HG03196 (cell line): ENCODE data around the gene GLI3.

Experiments used
- ATAC-seq: cut with Tn5 transposase; IDR thresholded peaks from one replicate; pipeline ENCODE4 v1.9.1; 2021; ENCODE audit not compliant: unreplicated experiment

GLI3 gene

GRCh38 chr7:42107484-42108240, 129.3 kb downstream of the GLI3 start:
- no peak for ATAC-seq

DNA sequence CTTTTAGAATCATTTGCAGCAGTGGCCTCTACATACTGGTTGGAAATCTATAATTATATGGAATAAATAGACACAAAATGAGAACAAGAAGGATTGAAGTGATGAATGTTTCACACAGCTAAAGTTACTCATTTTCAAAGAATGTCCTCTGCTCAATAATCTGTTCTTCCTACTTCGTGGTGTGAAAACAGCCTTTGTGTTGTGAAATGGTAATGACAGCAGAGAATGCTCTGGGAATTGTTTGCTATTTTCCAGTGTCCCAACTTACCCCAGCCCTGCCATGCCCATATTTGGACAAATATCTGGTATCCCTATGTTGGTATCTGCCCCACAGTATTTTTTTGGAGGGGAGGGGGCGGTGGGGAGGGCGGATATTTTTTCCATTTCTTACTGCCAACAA, 130.4 kb downstream of the GLI3 start:
- ATAC-seq, result no peak

- ATAC-seq, result no peak
Measured at GRCh38 chr7:42105554-42106358, 131.3 kb downstream of the GLI3 start.

GRCh38 chr7:42104694-42105093, 132.3 kb downstream of the GLI3 start:
- no peak for ATAC-seq

GRCh38 chr7:42104231-42104630, 132.8 kb downstream of the GLI3 start:
- ATAC-seq, result no peak

GRCh38 chr7:42103456-42103855, 133.6 kb downstream of the GLI3 start:
- ATAC-seq, result no peak

GRCh38 chr7:42103020-42103419, 134.0 kb downstream of the GLI3 start:
- no peak for ATAC-seq

DNA sequence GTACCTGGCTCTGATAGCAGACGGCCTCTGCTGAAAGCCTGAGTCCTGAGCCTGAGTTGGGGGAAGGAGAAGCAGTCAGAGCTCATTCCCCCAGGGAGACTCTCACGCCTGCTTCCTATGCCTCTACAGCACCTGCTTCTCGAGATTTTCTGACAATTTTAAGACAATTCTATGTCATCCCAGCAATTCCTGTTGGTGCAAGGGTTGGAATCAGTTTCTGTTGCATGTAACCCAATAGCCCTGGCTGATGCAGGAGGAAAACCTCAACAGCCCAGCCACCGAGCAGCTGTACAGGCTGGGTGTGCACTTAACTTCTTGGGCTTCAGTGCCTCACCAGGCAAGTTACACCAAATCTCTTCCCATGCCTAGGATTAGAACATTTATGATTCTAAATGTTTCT, 134.7 kb downstream of the GLI3 start:
- no peak for ATAC-seq

GRCh38 chr7:42100156-42100508, 136.9 kb downstream of the GLI3 start:
- no peak for ATAC-seq

DNA sequence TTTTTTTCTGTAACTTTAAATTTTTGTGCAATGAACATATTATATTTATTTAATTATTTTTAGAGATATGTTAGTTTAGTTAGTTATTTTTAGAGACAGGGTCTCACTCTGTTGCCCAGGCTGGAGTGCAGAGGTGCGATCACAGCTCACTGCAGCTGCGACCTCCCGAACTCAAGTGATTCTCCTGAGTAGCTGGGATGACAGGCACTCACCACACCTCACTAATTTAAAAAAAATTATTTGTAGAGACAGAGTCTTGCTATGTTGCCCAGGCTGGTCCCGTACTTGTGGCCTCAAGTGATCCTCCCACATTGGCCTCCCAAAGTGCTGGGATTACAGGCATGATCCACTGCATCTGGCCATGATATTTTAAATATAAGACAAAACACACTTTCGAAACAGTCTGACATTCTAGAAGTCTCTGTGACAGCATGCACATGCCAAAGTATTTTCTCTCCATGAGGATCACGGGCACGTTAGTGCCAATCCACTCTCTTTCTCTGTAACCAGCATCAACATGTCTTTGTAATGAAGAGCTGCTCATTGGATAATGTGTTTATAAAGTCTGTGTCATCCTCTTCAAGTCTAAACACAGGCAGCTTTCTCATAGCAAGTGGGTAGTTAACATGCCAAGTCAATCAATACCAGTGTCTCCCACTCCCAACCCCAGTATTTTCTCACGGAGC, 137.4 kb downstream of the GLI3 start:
- no peak for ATAC-seq

- ATAC-seq, result no peak
Measured at GRCh38 chr7:42099066-42099465, 137.9 kb downstream of the GLI3 start.

DNA sequence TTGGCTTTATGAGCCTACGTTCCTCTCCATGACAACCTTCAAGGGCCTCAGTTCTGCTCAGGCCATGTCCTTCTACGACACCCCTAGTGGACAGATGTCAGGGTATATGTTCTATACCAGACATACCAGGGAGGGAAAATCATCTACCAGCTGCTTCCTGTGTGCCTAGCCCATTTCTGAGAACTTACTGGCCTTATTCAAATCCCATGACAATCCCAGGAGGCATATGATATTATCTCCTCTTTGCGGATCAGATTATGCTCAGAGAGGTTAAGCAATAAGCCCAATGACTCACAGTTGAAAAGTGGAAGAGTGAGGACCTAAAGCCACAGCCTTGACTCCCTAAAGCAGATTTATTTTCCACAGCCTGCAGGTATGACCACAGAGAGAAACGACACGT, 139.3 kb downstream of the GLI3 start:
- no peak for ATAC-seq

- ATAC-seq, result no peak
Measured at GRCh38 chr7:42096681-42097561, 140.1 kb downstream of the GLI3 start.

- no peak for ATAC-seq
Measured at GRCh38 chr7:42096268-42096667, 140.7 kb downstream of the GLI3 start.

DNA sequence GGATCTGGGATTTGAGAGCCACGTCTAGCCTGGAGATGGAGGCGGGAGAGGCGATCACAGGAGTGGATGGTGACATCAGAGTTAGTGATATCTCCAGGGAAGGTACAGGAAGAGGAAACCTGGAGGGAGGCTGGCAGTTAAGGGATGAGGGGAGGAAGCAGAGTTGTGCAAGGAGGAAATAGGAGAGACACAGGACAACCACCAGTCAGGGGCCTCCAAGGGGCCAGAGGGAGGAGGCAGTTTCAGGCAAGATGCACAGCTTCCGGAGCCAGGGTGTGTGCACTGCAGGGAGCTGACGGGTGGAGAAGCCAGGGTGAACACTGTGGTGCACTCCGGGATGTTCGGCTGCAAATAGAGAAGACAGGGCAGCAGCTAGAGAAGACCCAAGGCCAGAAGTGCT, 141.2 kb downstream of the GLI3 start:
- no peak for ATAC-seq

DNA sequence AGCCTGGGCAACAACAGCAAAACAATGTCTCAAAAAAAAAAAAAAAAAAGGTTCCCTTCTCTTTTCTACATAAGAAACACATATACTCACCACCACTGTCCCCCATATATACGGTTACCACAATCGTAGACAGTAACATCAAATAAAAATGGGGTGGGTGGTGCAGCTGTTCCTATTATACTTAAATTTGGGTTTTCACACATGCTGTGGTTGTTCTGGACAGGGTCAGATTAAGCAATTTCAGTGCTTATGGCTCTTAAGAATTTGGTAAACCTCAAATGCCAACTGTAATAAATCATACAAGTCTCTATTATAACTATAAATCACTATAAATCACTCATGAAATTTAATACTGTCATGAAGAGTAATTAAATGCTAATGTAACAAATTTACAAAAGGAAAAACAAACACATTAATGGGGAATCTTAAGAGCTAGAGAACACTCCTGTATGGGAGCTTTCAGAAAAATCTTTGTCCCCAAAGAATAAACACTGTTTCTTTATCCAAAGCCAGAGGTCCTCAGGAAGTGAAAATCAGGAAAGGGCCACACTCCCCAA, 143.6 kb downstream of the GLI3 start:
- no peak for ATAC-seq

DNA sequence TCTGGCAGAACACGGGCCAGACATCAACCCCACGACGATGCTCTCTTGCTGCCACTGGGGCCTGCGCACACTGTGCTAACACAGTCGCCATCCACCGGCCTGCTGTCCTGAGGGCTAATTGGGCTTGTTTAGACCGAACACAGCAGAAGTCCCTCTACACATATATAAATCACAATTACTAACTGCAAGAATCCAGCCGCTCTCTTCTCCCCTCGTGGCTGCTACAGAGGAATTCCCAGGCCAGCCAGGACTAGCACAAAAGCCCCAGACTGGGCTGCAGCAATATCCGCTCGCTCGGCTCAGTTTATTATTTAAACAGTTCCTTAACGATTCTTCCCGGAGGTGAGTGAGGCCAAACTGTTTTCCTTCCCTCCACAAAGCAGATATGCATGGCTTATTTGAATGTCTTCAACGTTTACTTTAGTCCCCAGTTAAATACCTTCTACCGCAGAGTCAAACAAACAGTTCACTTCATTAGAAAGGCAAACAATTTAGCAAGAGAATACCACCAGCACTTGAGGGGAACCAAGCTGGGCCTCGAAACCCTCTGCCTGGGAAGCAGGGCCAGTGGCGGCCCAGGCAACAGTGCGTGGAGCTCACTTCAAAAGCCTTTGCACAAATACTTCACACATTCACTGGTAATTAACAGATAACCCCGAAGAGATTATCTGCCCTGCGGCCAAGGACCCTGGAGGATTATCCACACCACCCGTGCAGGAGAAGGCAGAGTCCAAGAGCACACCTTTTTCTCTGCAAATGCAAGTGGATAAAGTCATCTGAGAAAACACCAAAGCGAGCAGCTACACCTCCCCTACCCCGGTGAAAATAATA, 145.3 kb downstream of the GLI3 start:
- no peak for ATAC-seq

GRCh38 chr7:42090806-42091205, 146.2 kb downstream of the GLI3 start:
- no peak for ATAC-seq

DNA sequence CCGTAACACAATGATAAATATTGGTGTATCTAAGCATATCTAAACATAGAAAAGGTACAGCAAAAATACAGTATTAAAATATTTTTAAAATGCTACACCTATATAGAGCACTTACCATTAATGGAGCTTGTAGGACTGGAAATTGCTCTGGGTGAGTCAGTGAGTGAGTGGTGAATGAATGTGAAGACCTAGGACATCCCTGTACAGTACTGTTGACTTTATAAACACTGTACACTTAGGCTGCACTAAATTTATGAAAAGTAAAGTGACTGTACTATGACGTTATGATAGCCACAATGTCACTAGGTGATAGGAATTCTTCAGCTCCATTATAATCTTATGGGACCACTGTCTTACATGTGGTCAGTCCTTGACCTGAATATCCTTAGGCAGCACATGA, 147.0 kb downstream of the GLI3 start:
- ATAC-seq, result no peak

- ATAC-seq, result no peak
Measured at GRCh38 chr7:42087616-42088015, 149.4 kb downstream of the GLI3 start.
